IMR-90 (cell line): ENCODE data around the gene SLC4A2.

Experiments used
- BHLHE40 ChIP-seq: fragments of 150-350 bp; IDR thresholded peaks from 2 replicates; pipeline ENCODE4 v1.6.1; 2016; ENCODE audit warnings: mild to moderate bottlenecking, low read depth, low read length
- CEBPB ChIP-seq: IDR thresholded peaks from 2 replicates; pipeline ENCODE4 v1.6.1; 2012; ENCODE audit warnings: low read depth, low read length, improper control_type of control experiment
- CHD1 ChIP-seq: IDR thresholded peaks from 2 replicates; pipeline ENCODE4 v1.6.1; 2012; ENCODE audit warnings: low read depth, low read length, improper control_type of control experiment
- ELK1 ChIP-seq: fragments of 150-350 bp; IDR thresholded peaks from 2 replicates; pipeline ENCODE4 v1.6.1; 2016; ENCODE audit warnings: low read depth, mild to moderate bottlenecking, low read length, moderate library complexity, borderline replicate concordance
- FOS ChIP-seq: fragments of 150-350 bp; IDR thresholded peaks from 2 replicates; pipeline ENCODE4 v1.6.1; 2016; ENCODE audit warnings: low read depth, low read length
- MAFK ChIP-seq: IDR thresholded peaks from 2 replicates; pipeline ENCODE4 v1.6.1; 2012; ENCODE audit warnings: low read depth, low read length, improper control_type of control experiment
- MAZ ChIP-seq: IDR thresholded peaks from 2 replicates; pipeline ENCODE4 v1.6.1; 2012; ENCODE audit warnings: low read depth, mild to moderate bottlenecking, low read length, improper control_type of control experiment, moderate library complexity, borderline replicate concordance
- POLR2A ChIP-seq: IDR thresholded peaks from 2 replicates; pipeline ENCODE4 v1.6.1; 2012; ENCODE audit warnings: mild to moderate bottlenecking, low read depth, low read length
- RAD21 ChIP-seq: IDR thresholded peaks from 2 replicates; pipeline ENCODE4 v1.6.1; 2012; ENCODE audit warnings: low read length, improper control_type of control experiment
- RCOR1 ChIP-seq: IDR thresholded peaks from 2 replicates; pipeline ENCODE4 v1.6.1; 2012; ENCODE audit warnings: mild to moderate bottlenecking, low read length, improper control_type of control experiment; ENCODE audit not compliant: insufficient replicate concordance
- RFX5 ChIP-seq: IDR thresholded peaks from 2 replicates; pipeline ENCODE4 v1.8.0; 2012; ENCODE audit warnings: low read depth, mild to moderate bottlenecking, low read length, moderate library complexity
- SMC3 ChIP-seq: fragments of 150-350 bp; IDR thresholded peaks from 2 replicates; pipeline ENCODE4 v1.6.1; 2016; ENCODE audit warnings: low read depth, mild to moderate bottlenecking, antibody characterized with exemption, low read length, moderate library complexity
- TF ChIP-seq, protein P1 (sequence below): conservative IDR thresholded peaks from 2 replicates; pipeline ENCODE4 v1.5.1; 2012; ENCODE audit warnings: mild to moderate bottlenecking, low read depth, low read length, improper control_type of control experiment
- TF ChIP-seq, protein P2 (sequence below): fragments of 150-350 bp; IDR thresholded peaks from 2 replicates; pipeline ENCODE4 v1.6.1; 2017; ENCODE audit warnings: mild to moderate bottlenecking, antibody characterized with exemption, low read length, low read depth

DNA sequence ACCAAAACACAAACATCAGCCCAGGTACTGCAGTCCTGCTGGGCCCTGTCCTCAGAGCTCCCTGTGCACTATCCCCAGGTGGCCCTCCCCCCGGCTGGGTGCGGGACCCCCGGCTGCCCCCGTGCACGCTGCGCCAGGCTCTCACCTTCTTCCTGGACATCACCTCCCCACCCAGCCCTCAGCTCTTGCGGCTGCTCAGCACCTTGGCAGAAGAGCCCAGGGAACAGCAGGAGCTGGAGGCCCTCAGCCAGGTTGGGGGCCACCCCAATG, 49.4 kb upstream of the SLC4A2 start:
- TF ChIP-seq, protein P1, sequence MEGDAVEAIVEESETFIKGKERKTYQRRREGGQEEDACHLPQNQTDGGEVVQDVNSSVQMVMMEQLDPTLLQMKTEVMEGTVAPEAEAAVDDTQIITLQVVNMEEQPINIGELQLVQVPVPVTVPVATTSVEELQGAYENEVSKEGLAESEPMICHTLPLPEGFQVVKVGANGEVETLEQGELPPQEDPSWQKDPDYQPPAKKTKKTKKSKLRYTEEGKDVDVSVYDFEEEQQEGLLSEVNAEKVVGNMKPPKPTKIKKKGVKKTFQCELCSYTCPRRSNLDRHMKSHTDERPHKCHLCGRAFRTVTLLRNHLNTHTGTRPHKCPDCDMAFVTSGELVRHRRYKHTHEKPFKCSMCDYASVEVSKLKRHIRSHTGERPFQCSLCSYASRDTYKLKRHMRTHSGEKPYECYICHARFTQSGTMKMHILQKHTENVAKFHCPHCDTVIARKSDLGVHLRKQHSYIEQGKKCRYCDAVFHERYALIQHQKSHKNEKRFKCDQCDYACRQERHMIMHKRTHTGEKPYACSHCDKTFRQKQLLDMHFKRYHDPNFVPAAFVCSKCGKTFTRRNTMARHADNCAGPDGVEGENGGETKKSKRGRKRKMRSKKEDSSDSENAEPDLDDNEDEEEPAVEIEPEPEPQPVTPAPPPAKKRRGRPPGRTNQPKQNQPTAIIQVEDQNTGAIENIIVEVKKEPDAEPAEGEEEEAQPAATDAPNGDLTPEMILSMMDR, result no peak
- TF ChIP-seq CEBPB, result no peak
- no peak for TF ChIP-seq POLR2A
- TF ChIP-seq FOS, result no peak
- TF ChIP-seq MAFK, result no peak
- TF ChIP-seq MAZ, result no peak
- no peak for TF ChIP-seq RAD21
- no peak for TF ChIP-seq ELK1
- TF ChIP-seq SMC3, result no peak
- no peak for TF ChIP-seq RCOR1
- no peak for TF ChIP-seq BHLHE40
- no peak for TF ChIP-seq RFX5
- TF ChIP-seq, protein P2, sequence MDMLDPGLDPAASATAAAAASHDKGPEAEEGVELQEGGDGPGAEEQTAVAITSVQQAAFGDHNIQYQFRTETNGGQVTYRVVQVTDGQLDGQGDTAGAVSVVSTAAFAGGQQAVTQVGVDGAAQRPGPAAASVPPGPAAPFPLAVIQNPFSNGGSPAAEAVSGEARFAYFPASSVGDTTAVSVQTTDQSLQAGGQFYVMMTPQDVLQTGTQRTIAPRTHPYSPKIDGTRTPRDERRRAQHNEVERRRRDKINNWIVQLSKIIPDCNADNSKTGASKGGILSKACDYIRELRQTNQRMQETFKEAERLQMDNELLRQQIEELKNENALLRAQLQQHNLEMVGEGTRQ, result no peak
- no peak for TF ChIP-seq CHD1
